Lower leg skin (tissue), 4 donors: ENCODE measurements around the gene MIF. TPM values are rescaled to one million over a fixed set of nuclear protein-coding genes. Genes with fewer than 3 reads are reported as not detected.

Experiments
- DNase-seq, 2 donors: peaks; one replicate each; pipeline ENCODE4 v3.0.0-alpha.2; 2019; ENCODE audit warnings: low spot score in 2 of 2
- H3K4me3 ChIP-seq: fragments of 200-600 bp; sonication (generic); 2 replicates; pipeline ENCODE4 v1.5.1; 2017; ENCODE audit warnings: mild to moderate bottlenecking, low read depth; ENCODE audit not compliant: poor library complexity, severe bottlenecking
- POLR2A ChIP-seq, 2 donors: fragments of 450-650 bp; IDR thresholded peaks; one replicate each; pipeline ENCODE4 v1.6.1; 2016 to 2017; ENCODE audit warnings: antibody characterized with exemption in 2 of 2, mild to moderate bottlenecking in 1 of 2, moderate library complexity in 1 of 2
- WGBS, 2 donors: methylation state at CpG; one replicate each; pipeline ENCODE4 v1.1.5; 2018; 5-methylcytosine and 5-hydroxymethylcytosine counted together
- intact Hi-C: fragments of 100-400 bp; cut with DNase I; formaldehyde crosslinking; loops from one replicate; pipeline ENCODE4 v1.15.0; 2023; ENCODE audit warnings: low total_unique reads
- total RNA-seq, 4 donors: library from RNA; depleted of rRNA; stranded (reverse); fragments of >200 nt; gene quantifications; one replicate each; pipeline ENCODE4 v1.1.0, GENCODE V29; 2016
- TF ChIP-seq, protein P1 (sequence below), 3 donors: fragments of 450-650 bp; IDR thresholded peaks; one replicate each; pipeline ENCODE4 v1.5.1; 2016; ENCODE audit warnings: antibody characterized with exemption in 3 of 3, mild to moderate bottlenecking in 3 of 3, moderate library complexity in 2 of 3

The MIF gene
- total RNA-seq, 4 donors from 2014 or later: 156 to 362 (median 318) TPM

DNA sequence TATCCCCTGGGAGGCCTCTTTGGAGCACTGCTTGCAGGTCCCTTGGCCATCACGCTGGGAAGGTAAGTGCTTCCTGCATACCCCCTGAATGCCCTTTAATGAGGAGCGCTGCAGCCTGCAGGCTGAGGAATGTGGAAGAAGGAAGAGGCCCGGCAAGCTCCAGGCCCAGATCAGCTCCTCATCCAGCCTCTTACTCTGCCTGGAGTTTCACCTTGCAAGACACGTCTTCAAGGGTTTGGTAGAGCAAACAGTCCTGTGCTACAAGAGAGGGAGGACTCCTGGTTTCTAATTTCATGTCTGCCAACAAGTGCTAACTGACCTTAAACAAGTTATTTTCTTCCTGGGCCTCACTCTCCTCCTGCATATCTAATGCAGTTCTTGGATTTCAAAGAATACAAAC is 25.6 kb upstream of the MIF start:
- intact Hi-C loops: no loop called here
- no peak overlapping the region for H3K4me3 ChIP-seq
- 93 to 94% methylated on average over 4 of the region's 4 CpGs for WGBS, 2 donors
- DNase-seq: no peak
- no peak for TF ChIP-seq POLR2A (IDR thresholded peaks at IDR 0.05)

DNA sequence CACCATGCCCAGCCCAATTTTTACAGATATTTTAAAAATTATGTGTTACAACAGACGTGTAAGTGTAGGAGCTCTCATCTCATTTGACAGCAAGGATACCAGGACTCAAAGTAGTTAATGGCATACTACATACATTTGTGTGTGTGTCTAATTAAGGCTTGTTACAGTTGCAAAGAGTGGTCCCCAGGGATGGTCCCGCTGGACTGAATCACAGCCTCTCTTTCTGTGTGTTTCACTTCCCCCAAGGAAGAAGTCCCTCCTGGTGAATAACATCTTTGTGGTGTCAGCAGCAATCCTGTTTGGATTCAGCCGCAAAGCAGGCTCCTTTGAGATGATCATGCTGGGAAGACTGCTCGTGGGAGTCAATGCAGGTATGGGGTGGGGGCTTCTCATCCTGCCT is 19.3 kb upstream of the MIF start:
- no peak for DNase-seq
- 89 to 90% methylated on average over 4 of the region's 4 CpGs for WGBS, 2 donors
- no peak for TF ChIP-seq POLR2A (IDR thresholded peaks at IDR 0.05)
- TF ChIP-seq, protein P1, sequence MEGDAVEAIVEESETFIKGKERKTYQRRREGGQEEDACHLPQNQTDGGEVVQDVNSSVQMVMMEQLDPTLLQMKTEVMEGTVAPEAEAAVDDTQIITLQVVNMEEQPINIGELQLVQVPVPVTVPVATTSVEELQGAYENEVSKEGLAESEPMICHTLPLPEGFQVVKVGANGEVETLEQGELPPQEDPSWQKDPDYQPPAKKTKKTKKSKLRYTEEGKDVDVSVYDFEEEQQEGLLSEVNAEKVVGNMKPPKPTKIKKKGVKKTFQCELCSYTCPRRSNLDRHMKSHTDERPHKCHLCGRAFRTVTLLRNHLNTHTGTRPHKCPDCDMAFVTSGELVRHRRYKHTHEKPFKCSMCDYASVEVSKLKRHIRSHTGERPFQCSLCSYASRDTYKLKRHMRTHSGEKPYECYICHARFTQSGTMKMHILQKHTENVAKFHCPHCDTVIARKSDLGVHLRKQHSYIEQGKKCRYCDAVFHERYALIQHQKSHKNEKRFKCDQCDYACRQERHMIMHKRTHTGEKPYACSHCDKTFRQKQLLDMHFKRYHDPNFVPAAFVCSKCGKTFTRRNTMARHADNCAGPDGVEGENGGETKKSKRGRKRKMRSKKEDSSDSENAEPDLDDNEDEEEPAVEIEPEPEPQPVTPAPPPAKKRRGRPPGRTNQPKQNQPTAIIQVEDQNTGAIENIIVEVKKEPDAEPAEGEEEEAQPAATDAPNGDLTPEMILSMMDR (IDR thresholded peaks at IDR 0.05): no peak
- H3K4me3 ChIP-seq: no peak overlapping the region
- intact Hi-C loops: no loop called here

DNA sequence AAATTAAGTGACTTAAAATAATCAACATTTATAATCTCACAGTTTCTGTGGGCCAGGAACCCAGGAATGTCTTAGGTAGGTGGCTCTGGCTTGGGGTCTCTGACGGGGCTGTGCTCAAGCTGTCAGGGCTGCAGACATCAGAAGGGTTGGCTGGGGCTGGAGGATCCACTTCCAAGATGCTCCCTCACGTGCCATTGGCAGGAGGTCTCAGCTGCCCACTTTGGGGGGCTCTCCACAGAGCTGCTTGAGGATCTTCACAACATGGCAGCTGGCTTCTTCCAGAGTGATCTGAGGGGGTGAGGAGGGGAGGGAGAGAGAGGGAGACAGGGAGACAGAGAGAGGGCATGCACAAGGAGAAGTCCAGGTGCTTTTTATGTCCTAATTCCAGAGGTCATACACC is 18.4 kb upstream of the MIF start:
- no peak overlapping the region for H3K4me3 ChIP-seq
- DNase-seq: no peak
- TF ChIP-seq, protein P1 (IDR thresholded peaks at IDR 0.05): no peak
- TF ChIP-seq POLR2A (IDR thresholded peaks at IDR 0.05): no peak
- 83 to 87% methylated on average over 2 of the region's 2 CpGs for WGBS, 2 donors
- intact Hi-C loops: no loop called here

DNA sequence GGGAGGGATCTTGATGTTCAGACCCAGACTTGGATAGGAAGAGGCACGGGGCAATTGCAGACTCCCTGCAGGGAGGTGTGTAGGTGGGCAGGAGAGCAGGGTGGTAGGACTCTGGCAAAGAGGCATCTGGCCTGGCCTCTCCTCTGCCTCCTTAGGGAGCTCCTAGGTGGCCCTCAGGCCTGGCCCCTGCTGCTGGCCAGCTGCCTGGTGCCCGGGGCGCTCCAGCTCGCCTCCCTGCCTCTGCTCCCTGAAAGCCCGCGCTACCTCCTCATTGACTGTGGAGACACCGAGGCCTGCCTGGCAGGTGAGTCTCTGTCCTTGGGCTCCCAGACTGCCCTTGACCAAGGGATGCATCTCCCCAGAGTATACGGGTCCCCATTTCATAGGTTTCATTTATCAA is 16.6 kb upstream of the MIF start:
- TF ChIP-seq, protein P1 (IDR thresholded peaks at IDR 0.05): no peak
- TF ChIP-seq POLR2A (IDR thresholded peaks at IDR 0.05): no peak
- intact Hi-C loops: no loop called here
- WGBS, 2 donors: 95 to 97% methylated on average over 8 of the region's 8 CpGs

DNA sequence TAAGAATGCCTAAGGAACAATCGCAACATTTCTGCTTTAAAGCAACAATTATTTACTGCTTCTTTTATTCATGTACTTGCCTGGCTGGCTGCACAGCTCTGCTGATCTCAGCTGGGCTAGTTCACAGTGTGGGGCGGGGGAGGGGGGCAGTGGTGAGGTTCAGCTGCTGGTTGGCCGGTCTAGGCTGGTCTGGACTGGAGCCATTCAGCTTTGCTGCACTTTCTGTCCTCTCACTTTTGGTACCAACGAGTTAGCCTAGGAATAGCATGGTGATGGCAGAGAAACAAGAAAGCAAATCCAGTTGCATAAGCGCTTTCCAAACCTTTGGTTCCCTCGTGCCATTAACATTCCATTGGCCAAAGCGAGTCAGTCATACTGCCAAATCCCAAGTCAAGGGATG is 16.0 kb upstream of the MIF start:
- DNase-seq: no peak
- TF ChIP-seq, protein P1 (IDR thresholded peaks at IDR 0.05): no peak
- no peak for TF ChIP-seq POLR2A (IDR thresholded peaks at IDR 0.05)
- intact Hi-C loops: no loop called here
- 87 to 91% methylated on average over 7 of the region's 7 CpGs for WGBS, 2 donors
- no peak overlapping the region for H3K4me3 ChIP-seq

More for the DNA sequence above, 16.6 kb upstream of the MIF start:
- no peak overlapping the region for H3K4me3 ChIP-seq
- DNase-seq: no peak

DNA sequence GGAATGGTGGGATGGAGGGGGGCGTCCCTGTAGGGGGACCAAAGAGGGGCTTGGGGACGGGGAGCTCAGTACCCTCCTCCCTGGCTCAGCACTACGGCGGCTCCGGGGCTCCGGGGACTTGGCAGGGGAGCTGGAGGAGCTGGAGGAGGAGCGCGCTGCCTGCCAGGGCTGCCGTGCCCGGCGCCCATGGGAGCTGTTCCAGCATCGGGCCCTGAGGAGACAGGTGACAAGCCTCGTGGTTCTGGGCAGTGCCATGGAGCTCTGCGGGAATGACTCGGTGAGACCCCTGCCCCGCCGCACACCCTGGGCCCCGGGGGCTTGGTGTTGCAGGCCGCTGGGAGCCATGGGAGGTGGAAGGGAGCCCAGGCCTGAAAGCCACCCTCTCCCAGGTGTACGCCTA is 11.8 kb upstream of the MIF start:
- intact Hi-C loops: no loop called here
- H3K4me3 ChIP-seq: no peak overlapping the region
- WGBS, 2 donors: 51 to 67% methylated on average over 10 to 18 of the region's 20 CpGs
- no peak for DNase-seq
- TF ChIP-seq POLR2A (IDR thresholded peaks at IDR 0.05): no peak
- TF ChIP-seq, protein P1 (IDR thresholded peaks at IDR 0.05): no peak
